Measurements from ENCODE around the gene FBXW8. TPM values are rescaled to one million over a fixed set of nuclear protein-coding genes. Genes with fewer than 3 reads are reported as not detected.

FBXW8 gene
- total RNA-seq, 5 donors from 2014 or later (not counting 1 experiment from before 2014, with no cell fraction given), result 10.7 to 17.9 (median 13.0) TPM

DNA sequence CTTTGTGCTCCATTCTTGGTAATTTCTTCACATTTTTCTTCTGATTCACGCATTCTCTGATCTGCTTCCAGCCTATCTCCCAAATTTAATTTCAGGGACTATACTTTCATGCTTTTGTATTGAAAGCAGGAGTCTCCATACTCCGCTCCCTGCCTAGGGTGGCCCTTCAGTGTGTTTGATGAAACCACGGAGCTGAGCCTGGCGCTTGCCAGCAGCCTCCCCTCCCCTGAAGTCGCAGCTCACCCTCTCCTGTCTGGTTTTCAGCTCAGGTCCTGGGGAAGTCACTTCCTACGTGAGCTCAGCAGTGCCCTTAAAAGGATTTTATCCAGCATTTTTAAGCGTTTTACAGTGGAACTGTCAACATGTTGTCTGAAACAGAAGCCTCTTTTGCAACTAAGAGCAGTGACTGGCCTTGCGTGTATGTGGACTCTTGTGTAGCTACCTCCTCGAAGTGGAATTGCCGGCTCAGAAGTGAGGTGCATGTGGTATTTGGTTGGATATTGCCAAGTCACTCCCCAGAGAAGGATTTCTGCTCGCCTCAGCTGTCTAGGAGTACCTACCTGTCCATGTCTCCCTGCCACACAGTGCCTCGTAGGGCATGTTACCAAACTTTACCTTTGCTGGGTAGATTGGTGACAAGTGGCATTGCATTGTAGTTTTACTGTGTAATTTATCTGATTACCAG, 109.9 kb downstream of the FBXW8 start:
- H3K36me3 ChIP-seq (ENCODE audit: control insufficient read depth in 2 of 2, extremely low read depth in 1 of 2, insufficient read depth in 1 of 2, low read length in 1 of 2), result peaks cover 8 to 19% of the 10 kb centered on the region in 2 donors
- 85% methylated on average over 9 of the region's 12 CpGs for WGBS (ENCODE audit: insufficient coverage)
- Mint-ChIP-seq H3K4me1 (peaks cover 0 to 6% (median 2%) of the 10 kb centered on the region in 3 donors), H3K36me3 (peaks cover 45% of the 10 kb centered on the region), H3K27me3 (no peaks in the 10 kb centered on the region), H3K27ac (no peak overlapping the region), H3K4me3 (no peak overlapping the region), H3K9me3 (peaks cover 0 to 2% (median 2%) of the 10 kb centered on the region in 3 donors)
- peaks cover 2 to 4% of the 10 kb centered on the region in 2 experiments for H3K4me1 ChIP-seq (ENCODE audit: control insufficient read depth in 1 of 2, extremely low read depth in 1 of 2, insufficient read depth in 2 of 2, low read length in 2 of 2)
- H3K27ac ChIP-seq (ENCODE audit: low read length), result no peak overlapping the region
- POLR2A ChIA-PET, result interaction anchor here in 1 of 2 donors (0.6 kb wide), 1 partner anchor 120 kb away, joined by 3 read pairs; no protein-coding TSS in a partner anchor
- DNase-seq, result no peak
- H3K4me3 ChIP-seq (ENCODE audit: control insufficient read depth in 1 of 2, extremely low read depth in 1 of 2, low read length in 1 of 2), result no peak overlapping the region
- CTCF ChIA-PET, result interaction anchor here (0.5 to 1.0 kb wide), 2 partner anchors 98 to 101 kb away, joined by 3 read pairs; no protein-coding TSS in a partner anchor
- H3K27me3 ChIP-seq (replicated peaks in 1 of 2; ENCODE audit: control insufficient read depth in 2 of 2, extremely low read depth in 1 of 2, insufficient read depth in 2 of 2, low read length in 1 of 2), result no peaks in the 10 kb centered on the region
- no peaks in the 10 kb centered on the region for H3K9me3 ChIP-seq
- no peak for ATAC-seq (replicated peaks in 1 of 4)

DNA sequence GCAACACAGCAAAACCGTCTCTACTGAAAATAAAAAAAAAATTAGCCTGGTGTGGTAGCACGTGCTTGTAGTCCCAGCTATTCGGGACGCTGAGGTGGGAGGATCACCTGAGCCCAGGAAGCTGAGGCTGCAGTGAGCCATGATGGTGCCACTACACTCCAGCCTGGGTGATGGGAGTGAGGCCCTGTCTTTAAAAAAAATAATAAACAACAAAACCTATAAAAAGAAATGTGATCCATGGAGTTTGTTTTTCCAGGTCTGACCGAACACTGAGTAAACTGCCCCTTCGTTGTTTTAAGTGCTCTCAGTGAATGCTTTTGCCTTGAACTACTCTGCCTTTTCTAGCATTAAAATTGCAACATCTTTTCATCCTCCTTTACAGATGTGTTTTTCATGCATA, 111.7 kb downstream of the FBXW8 start:
- Mint-ChIP-seq H3K4me1 (peaks cover 0 to 9% (median 3%) of the 10 kb centered on the region in 3 donors), H3K27ac (no peak overlapping the region)
- 96% methylated on average over 5 of the region's 6 CpGs for WGBS (ENCODE audit: insufficient coverage)

DNA sequence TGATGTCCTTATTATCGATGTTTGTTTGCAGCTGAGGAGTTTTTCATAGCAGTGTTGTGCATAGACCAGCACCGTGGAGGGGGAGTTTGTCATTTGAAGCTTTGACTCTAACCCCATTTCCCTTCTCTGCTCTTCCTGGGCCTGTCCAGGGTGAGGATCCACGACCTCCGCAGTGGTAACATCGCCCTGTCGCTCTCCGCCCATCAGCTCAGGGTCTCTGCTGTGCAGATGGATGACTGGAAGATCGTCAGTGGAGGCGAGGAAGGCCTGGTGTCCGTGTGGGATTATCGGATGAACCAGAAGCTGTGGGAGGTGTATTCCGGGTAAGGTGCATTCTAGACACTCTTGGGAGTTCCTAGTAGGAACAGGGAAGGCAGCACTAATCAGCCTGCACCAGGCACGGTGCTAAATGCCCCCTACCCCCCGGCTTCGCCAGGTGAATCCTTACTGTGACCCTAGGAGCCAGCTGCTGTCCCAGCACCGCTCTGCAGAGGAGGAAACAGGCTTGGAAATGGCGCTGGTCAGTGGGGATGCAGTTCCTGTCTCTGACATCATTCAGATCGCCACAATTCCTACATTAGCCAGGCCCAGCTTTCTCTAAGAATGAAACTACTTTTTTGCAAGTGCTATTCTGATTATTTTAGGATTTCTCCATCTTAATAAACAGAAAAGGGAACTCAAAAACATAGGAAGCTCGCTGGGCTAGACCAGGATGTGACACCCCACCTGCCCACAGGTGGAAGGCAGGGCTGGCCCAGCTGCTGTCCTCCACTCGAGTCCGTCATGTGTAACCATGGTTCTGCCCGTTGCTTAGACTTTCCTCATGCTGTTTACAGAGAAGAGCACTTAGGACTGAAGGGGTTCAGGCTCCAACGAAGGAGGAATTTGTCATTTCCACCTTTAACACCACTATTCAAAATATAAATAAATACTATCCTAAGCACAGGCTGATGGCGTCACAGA, 113.5 kb downstream of the FBXW8 start:
- Mint-ChIP-seq H3K27ac (no peak overlapping the region), H3K9me3 (no peaks in the 10 kb centered on the region), H3K36me3 (peaks cover 38% of the 10 kb centered on the region), H3K4me3 (no peak overlapping the region), H3K4me1 (peaks cover 0 to 9% (median 3%) of the 10 kb centered on the region in 3 donors), H3K27me3 (no peaks in the 10 kb centered on the region)
- no peak overlapping the region for H3K4me3 ChIP-seq (ENCODE audit: control insufficient read depth in 1 of 2, extremely low read depth in 1 of 2, low read length in 1 of 2)
- H3K9me3 ChIP-seq, result no peaks in the 10 kb centered on the region
- CTCF ChIA-PET, result interaction anchor here (0.6 to 3.4 kb wide), 7 partner anchors 12 to 894 kb away, joined by 3 to 17 read pairs (median 3); no protein-coding TSS in a partner anchor
- DNase-seq (no peak), ATAC-seq (replicated peaks in 1 of 4) (no peak)
- 90% methylated on average over 13 of the region's 24 CpGs for WGBS (ENCODE audit: insufficient coverage)
- no peak overlapping the region for H3K27ac ChIP-seq (ENCODE audit: low read length)
- POLR2A ChIA-PET, result no interaction called here
- peaks cover 4 to 7% of the 10 kb centered on the region in 2 experiments for H3K4me1 ChIP-seq (ENCODE audit: control insufficient read depth in 1 of 2, extremely low read depth in 1 of 2, insufficient read depth in 2 of 2, low read length in 2 of 2)
- peaks cover 13 to 39% of the 10 kb centered on the region in 2 donors for H3K36me3 ChIP-seq (ENCODE audit: control insufficient read depth in 2 of 2, extremely low read depth in 1 of 2, insufficient read depth in 1 of 2, low read length in 1 of 2)
- H3K27me3 ChIP-seq (replicated peaks in 1 of 2; ENCODE audit: control insufficient read depth in 2 of 2, extremely low read depth in 1 of 2, insufficient read depth in 2 of 2, low read length in 1 of 2), result no peaks in the 10 kb centered on the region

More for the DNA sequence above, 111.7 kb downstream of the FBXW8 start:
- no peak for ATAC-seq (replicated peaks in 1 of 4)
- H3K4me1 ChIP-seq (ENCODE audit: control insufficient read depth in 1 of 2, extremely low read depth in 1 of 2, insufficient read depth in 2 of 2, low read length in 2 of 2), result peaks cover 4 to 7% of the 10 kb centered on the region in 2 experiments
- CTCF ChIA-PET, result no interaction called here
- DNase-seq, result no peak
- no peak overlapping the region for H3K4me3 Mint-ChIP-seq
- H3K36me3 ChIP-seq (ENCODE audit: control insufficient read depth in 2 of 2, extremely low read depth in 1 of 2, insufficient read depth in 1 of 2, low read length in 1 of 2), result peaks cover 10 to 28% of the 10 kb centered on the region in 2 donors
- H3K9me3 Mint-ChIP-seq, result no peaks in the 10 kb centered on the region
- no peaks in the 10 kb centered on the region for H3K27me3 Mint-ChIP-seq
- H3K4me3 ChIP-seq (ENCODE audit: control insufficient read depth in 1 of 2, extremely low read depth in 1 of 2, low read length in 1 of 2), result no peak overlapping the region
- no peaks in the 10 kb centered on the region for H3K27me3 ChIP-seq (replicated peaks in 1 of 2; ENCODE audit: control insufficient read depth in 2 of 2, extremely low read depth in 1 of 2, insufficient read depth in 2 of 2, low read length in 1 of 2)
- peaks cover 36% of the 10 kb centered on the region for H3K36me3 Mint-ChIP-seq
- no peak overlapping the region for H3K27ac ChIP-seq (ENCODE audit: low read length)
- no peaks in the 10 kb centered on the region for H3K9me3 ChIP-seq
- POLR2A ChIA-PET, result no interaction called here

DNA sequence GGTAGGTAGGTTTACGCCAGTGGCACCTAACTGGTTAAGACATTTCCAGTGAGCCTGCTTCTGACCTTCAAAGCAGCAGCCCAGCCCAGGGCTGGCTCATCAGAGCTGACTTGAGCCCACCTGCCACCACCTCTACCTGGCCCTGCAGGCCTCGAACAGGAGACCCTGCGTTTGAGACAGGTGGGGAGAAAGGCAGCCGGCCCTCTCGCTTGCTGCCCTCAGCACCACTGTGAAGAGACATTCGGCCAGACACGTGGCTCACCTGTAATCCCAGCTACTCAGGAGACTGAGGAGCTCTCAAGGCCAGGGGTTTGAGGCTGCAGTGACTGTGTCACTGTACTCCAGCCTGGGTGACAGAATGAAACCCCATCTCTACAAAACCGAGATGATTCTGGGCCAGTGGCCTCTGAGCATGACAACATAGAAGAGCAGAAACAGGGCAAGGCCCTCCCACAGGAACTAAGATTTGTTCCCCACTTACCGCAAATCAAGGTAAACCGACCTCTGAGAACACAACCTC, 114.3 kb downstream of the FBXW8 start:
- Histone ChIP-seq H3K4me3 (ENCODE audit: control insufficient read depth in 1 of 2, extremely low read depth in 1 of 2, low read length in 1 of 2) (no peak overlapping the region), H3K4me1 (ENCODE audit: control insufficient read depth in 1 of 2, extremely low read depth in 1 of 2, insufficient read depth in 2 of 2, low read length in 2 of 2) (peaks cover 4 to 7% of the 10 kb centered on the region in 2 experiments), H3K9me3 (no peaks in the 10 kb centered on the region), H3K27ac (ENCODE audit: low read length) (no peak overlapping the region), H3K36me3 (ENCODE audit: control insufficient read depth in 2 of 2, extremely low read depth in 1 of 2, insufficient read depth in 1 of 2, low read length in 1 of 2) (peaks cover 13 to 41% of the 10 kb centered on the region in 2 donors), H3K27me3 (replicated peaks in 1 of 2; ENCODE audit: control insufficient read depth in 2 of 2, extremely low read depth in 1 of 2, insufficient read depth in 2 of 2, low read length in 1 of 2) (no peaks in the 10 kb centered on the region)
- Mint-ChIP-seq H3K4me1 (peaks cover 0 to 9% (median 3%) of the 10 kb centered on the region in 3 donors), H3K36me3 (peaks cover 36% of the 10 kb centered on the region), H3K27me3 (no peaks in the 10 kb centered on the region), H3K27ac (no peak overlapping the region), H3K9me3 (no peaks in the 10 kb centered on the region), H3K4me3 (no peak overlapping the region)
- no peak for ATAC-seq (replicated peaks in 1 of 4)
- DNase-seq, result peak in 1 of 35 experiments; percentile 4
- 89% methylated on average over 9 of the region's 10 CpGs for WGBS (ENCODE audit: insufficient coverage)
- ChIA-PET POLR2A (no interaction called here), CTCF (interaction anchor here (0.6 to 3.4 kb wide), 7 partner anchors 13 to 199 kb away, joined by 3 to 17 read pairs (median 3); no protein-coding TSS in a partner anchor)

DNA sequence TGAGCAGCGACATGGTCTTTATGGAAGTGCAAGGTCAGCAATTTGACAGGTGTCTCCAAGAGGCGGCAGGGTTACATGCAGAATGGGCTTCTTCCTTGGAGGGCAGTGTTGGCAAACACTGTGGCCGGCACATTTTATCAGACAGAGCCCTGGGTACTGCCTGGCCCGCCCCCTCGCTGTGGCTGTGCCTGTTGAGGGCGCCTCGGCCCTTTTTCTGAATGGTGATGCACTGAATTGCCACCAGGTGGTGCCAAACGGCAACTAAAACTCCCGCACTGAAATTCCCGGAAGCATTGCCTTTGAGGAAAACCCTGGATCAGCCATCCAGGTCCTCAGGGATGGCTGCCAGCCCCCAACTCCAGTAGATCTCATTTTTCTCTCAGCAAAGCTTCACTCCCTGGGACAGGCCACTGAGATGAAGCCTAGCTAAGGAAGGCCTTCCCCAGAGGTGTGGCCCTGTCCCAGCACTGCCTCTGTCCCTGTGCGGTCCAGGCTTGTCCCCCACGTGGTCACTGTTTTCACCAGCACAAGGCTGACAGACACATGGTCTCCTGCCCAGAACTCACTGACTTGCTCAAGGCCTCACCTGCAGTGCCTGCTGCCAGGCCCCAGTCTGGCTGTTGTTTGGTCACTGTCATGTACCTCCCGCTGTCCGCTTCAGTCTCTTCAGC, 114.9 kb downstream of the FBXW8 start:
- Histone ChIP-seq H3K4me3 (ENCODE audit: control insufficient read depth in 1 of 2, extremely low read depth in 1 of 2, low read length in 1 of 2) (no peak overlapping the region), H3K27me3 (replicated peaks in 1 of 2; ENCODE audit: control insufficient read depth in 2 of 2, extremely low read depth in 1 of 2, insufficient read depth in 2 of 2, low read length in 1 of 2) (no peaks in the 10 kb centered on the region), H3K4me1 (ENCODE audit: control insufficient read depth in 1 of 2, extremely low read depth in 1 of 2, insufficient read depth in 2 of 2, low read length in 2 of 2) (peaks cover 4 to 7% of the 10 kb centered on the region in 2 experiments), H3K27ac (ENCODE audit: low read length) (no peak overlapping the region), H3K9me3 (no peaks in the 10 kb centered on the region), H3K36me3 (ENCODE audit: control insufficient read depth in 2 of 2, extremely low read depth in 1 of 2, insufficient read depth in 1 of 2, low read length in 1 of 2) (peaks cover 13 to 41% of the 10 kb centered on the region in 2 donors)
- Mint-ChIP-seq H3K27me3 (no peaks in the 10 kb centered on the region), H3K36me3 (peaks cover 35% of the 10 kb centered on the region), H3K9me3 (no peaks in the 10 kb centered on the region), H3K4me1 (peaks cover 0 to 9% (median 3%) of the 10 kb centered on the region in 3 donors), H3K4me3 (no peak overlapping the region), H3K27ac (no peak overlapping the region)
- DNase-seq (peak in 29 of 35 experiments; percentile 4 to 64 (median 26)), ATAC-seq (replicated peaks in 1 of 4) (peak; percentile 52 to 72 (median 67))
- ChIA-PET CTCF (interaction anchor here (0.7 to 3.4 kb wide), 6 partner anchors 13 to 95 kb away, joined by 3 to 17 read pairs (median 4); no protein-coding TSS in a partner anchor), POLR2A (no interaction called here)
- 36% methylated on average over 12 of the region's 14 CpGs for WGBS (ENCODE audit: insufficient coverage)

Measured in T-cell (primary cell).